ENCODE results near the gene PCDH9. TPM values are rescaled to one million over a fixed set of nuclear protein-coding genes. Genes with fewer than 3 reads are reported as not detected.
"Not testable (repeated sequence)": the region's sequence is repeated elsewhere in the genome, so short reads cannot be mapped to it uniquely, and the experiment has no call there.

Gene PCDH9
- total RNA-seq, 1 donor from 2014 or later = 0.09 TPM

GRCh38 chr13:66921437-66921836, 308.7 kb downstream of the PCDH9 start:
- intact Hi-C loops (cut with micrococcal nuclease) = no loop called here

- intact Hi-C loops (cut with micrococcal nuclease) = loop anchor here (10.0 kb wide), 1 partner anchor 61 kb away; no protein-coding TSS in a partner anchor
These were observed 314.4 kb downstream of the PCDH9 start for GRCh38 chr13:66915596-66916185.

DNA sequence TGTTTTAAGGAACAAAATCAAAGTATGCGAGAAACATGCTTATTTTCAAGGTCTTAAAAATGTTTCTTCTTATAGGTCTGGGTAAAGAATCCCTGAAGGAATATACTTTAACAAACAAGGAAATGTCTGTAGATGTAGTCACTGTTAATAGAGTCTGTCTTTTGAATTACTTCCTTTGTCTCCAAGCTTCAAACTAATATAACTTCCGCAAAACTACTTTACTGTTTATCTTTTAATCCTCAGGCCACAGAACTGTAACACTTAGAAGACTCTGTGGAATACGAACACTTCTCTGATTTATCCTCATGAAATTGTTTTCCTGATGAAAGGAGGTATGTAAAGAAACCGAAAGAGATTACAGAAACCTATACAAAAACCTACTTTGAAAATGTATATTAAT, 316.0 kb downstream of the PCDH9 start:
- intact Hi-C loops (cut with micrococcal nuclease) = loop anchor here (10.0 kb wide), 1 partner anchor 59 kb away; no protein-coding TSS in a partner anchor

DNA sequence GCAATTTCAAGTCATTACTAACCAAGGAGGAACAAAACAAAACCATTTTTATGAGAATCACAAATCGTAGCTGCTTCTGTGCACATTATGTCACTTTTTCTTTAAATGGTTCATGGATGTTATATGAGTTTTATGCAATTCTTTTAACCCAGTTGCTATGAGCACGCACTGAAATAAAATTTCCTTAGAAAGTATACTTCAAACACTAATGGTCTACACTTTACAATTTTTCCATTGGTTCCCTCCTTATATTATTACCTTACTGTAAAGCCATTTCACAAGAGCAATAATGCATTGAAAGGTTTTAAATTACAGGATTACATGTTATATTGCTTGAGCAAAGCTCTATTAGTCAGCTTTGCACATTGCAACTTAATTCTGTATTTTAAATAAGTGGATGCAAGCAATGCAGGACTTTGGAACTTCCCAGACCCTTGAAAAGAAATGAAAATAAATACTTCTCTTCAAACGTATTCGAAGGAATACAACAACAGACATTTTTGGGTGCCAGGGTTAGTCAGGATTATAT, 318.7 kb downstream of the PCDH9 start:
- intact Hi-C loops (cut with micrococcal nuclease) = loop anchor here (10.0 kb wide), 1 partner anchor 57 kb away; no protein-coding TSS in a partner anchor

DNA sequence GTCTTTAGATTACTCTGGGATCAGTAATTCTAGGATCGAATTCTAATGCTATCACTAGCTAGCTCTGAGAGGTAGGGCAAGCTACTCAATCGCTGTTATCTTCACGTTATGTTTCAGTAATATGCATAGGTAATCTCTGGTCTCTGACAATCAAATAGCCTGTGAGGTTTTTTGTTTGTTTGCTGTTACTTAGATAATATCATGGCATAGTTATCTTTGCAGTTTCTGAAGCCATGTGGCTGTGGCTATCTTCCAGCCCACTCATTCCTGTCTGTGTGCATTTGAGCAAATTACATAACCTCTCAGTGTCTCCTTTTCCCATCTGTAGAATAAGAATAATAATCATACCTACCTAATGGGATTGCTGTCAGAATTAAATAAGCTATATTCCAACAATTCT, 330.2 kb downstream of the PCDH9 start:
- intact Hi-C loops (cut with micrococcal nuclease) = no loop called here

GRCh38 chr13:66896933-66897332, 333.2 kb downstream of the PCDH9 start:
- intact Hi-C loops (cut with micrococcal nuclease) = no loop called here

GRCh38 chr13:66895780-66896179, 334.4 kb downstream of the PCDH9 start:
- intact Hi-C loops (cut with micrococcal nuclease) = no loop called here

GRCh38 chr13:66895320-66895719, 334.8 kb downstream of the PCDH9 start:
- intact Hi-C loops (cut with micrococcal nuclease) = no loop called here

- intact Hi-C loops (cut with micrococcal nuclease) = no loop called here
These were observed 341.4 kb downstream of the PCDH9 start for GRCh38 chr13:66888698-66889097.

DNA sequence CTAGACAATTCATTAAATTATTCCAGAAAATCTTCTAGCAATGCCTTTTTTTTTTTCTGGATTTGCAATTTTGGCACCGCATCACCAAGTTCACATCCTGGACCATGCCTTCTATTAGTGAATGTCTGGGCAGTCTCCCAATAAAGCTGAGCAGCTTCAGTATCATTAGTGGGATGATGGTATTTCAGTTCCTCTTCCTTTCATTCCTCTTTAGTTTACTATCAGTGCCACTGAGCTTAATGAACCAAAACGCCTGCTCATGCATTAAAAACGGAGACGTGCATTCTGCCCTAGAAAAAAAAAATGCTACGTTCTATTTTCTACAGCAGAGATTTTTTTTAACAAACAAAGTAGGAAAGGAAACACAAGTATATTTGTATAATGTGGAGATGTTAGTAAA, 343.0 kb downstream of the PCDH9 start:
- intact Hi-C loops (cut with micrococcal nuclease) = no loop called here

DNA sequence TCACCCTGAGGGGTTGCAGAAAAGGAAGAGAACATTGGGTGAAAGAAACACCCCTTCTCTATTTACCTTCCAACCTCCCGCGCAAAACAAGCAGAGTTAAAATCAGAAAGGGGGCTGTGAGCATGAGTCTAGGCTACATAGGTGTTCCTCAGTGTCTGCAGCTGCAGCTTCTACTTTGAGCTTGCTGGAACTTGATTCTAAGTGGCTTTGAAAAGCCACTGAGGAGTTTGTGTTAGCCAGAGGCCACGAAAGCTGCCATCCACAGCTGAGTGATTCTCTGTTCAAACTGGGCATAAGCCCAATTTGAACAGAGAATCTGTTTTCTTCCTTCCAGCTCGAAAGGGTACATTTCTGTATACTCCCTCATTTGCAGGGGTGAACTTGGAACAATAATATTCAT, 343.9 kb downstream of the PCDH9 start:
- intact Hi-C loops (cut with micrococcal nuclease) = no loop called here

- intact Hi-C loops (cut with micrococcal nuclease) = not testable (repeated sequence)
These were observed 349.0 kb downstream of the PCDH9 start for GRCh38 chr13:66881170-66881569.

- intact Hi-C loops (cut with micrococcal nuclease) = no loop called here
These were observed 350.1 kb downstream of the PCDH9 start for GRCh38 chr13:66879988-66880387.

DNA sequence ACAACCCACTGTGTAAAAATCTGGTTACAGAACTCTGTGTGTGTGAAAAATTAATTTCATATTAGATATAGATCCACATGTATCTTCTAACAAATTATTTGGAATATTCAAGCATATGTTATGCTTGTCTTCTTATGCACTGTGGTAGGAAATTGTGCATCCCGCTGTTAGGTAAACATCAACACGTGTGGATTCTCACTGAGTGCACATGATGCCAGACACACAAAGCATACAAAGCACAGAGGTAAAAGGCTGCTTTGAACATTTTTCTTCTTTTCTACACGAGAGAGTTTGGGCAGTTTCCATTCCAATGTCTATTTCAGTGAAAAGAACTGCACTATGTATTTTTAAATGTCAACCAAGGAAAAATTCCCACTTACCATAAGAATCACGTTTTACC, 354.9 kb downstream of the PCDH9 start:
- intact Hi-C loops (cut with micrococcal nuclease) = no loop called here

DNA sequence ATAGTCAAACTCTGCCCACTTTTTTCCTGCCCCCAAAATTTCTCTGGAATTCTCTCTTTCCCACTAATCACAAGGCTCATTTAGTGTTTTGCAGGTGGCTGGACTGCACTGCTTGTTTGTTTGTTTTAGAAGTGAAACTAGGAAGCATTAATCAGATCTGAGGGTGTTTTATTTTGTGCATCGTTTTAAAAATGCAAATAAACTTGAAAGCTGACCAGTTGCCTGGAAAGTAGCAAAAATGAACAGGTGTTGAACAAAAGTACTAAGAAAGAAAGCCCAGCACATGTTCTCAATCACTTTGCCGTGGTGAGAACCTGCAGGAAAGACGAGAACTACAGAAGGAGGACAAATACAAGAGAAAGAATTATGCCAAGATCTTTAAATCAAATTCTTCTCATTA, 365.5 kb downstream of the PCDH9 start:
- intact Hi-C loops (cut with micrococcal nuclease) = no loop called here

DNA sequence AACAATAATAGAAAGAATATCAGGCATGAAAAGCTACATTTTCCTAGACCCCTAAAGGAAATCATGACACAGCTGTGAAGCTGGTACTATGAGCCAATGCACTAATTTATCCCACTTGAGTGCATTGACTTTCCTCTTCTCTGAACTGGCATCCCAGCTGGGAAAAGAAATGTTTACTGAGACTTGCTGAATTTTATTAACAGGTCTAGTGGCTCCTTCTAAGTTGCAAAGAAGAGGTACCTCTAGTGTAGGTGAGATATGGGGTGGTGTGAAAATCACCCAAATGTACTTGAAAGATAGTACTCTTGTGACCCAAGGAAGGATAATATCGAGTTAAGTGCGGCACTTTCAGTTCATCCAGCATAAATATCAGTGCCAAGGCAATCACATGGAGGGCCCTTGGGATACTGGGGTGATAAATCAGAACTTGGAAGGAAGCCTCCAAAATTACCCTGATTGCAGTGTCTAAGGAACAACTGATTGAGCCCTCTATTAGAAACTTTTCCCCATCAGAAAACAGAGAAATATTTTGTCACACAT, 369.2 kb downstream of the PCDH9 start:
- intact Hi-C loops (cut with micrococcal nuclease) = no loop called here

GRCh38 chr13:66859934-66860877, 369.9 kb downstream of the PCDH9 start:
- intact Hi-C loops (cut with micrococcal nuclease) = loop anchor here (10.0 kb wide), 1 partner anchor 55 kb away; no protein-coding TSS in a partner anchor

DNA sequence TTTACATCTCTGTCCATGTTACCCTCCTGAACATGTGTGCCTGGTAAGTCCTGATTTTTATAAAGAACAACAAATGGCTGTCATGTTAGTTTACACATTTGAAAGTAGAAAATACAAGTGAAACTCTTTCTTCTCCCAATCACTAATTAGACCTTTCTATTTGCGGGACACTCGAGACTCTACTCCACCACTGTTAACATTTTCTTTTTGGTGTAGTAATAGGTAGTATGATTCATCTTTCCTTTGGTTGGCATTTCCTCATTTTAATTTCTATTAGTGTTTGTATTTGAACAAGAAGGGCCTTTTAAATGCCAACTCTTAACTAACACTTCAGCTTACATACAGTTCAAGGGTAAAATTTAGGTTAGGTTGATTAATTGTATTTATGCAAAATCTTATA, 371.1 kb downstream of the PCDH9 start:
- intact Hi-C loops (cut with micrococcal nuclease) = loop anchor here (10.0 kb wide), 1 partner anchor 56 kb away; no protein-coding TSS in a partner anchor

- intact Hi-C loops (cut with micrococcal nuclease) = loop anchor here (10.0 kb wide), 1 partner anchor 57 kb away; no protein-coding TSS in a partner anchor
These were observed 372.0 kb downstream of the PCDH9 start for GRCh38 chr13:66858163-66858562.

DNA sequence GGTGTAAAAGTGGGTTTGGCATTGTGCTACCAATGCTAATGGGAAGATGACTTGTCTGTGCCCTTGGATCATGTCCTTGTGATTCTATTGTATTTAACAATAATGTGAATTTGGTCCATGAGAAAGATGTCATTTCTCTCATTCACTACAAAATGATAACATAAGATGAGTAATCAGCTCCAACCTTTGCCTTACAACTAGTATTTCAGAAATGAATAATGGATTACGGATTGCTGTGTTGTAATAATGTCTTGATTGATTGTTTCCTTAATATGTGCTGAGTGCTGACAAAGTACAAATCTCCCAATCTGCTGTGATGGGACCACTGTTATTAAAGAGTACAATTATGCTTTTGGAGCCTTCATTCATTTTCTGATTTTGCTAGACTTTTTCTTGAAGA, 375.0 kb downstream of the PCDH9 start:
- intact Hi-C loops (cut with micrococcal nuclease) = loop anchor here (10.0 kb wide), 1 partner anchor 60 kb away; no protein-coding TSS in a partner anchor

GRCh38 chr13:66853564-66853963, 376.6 kb downstream of the PCDH9 start:
- intact Hi-C loops (cut with micrococcal nuclease) = loop anchor here (10.0 kb wide), 1 partner anchor 61 kb away; no protein-coding TSS in a partner anchor
